ENCODE measurements around the gene PALM3.

The PALM3 gene

DNA sequence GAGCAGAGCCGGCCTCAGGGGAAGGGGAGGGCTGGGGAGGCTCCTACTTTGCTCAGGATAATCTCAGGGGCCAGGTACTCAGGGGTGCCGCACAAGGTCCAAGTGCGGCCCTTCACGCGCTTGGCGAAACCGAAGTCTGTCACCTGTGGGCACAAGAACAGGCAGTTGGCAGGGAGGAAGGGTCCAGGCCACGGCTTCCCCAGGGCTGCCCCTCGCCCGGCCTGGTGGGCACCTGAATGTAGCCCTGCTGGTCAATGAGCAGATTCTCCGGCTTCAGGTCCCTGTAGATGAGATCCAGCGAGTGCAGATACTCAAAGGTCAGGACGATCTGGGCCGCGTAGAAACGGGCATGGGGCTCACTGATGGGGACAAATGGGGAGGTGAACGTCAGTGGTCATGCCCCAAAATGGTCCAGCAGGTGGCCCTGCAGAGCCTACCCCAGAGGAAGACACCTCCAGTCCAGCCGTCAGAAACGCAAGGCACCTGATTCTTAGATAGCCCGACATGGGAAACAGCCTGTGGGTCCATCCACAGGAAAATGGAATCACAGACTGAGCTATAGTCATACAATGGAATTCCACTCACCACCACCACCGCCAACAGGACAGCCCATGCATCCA, 35.8 kb upstream of the PALM3 start:
- TF ChIP-seq, protein P1, sequence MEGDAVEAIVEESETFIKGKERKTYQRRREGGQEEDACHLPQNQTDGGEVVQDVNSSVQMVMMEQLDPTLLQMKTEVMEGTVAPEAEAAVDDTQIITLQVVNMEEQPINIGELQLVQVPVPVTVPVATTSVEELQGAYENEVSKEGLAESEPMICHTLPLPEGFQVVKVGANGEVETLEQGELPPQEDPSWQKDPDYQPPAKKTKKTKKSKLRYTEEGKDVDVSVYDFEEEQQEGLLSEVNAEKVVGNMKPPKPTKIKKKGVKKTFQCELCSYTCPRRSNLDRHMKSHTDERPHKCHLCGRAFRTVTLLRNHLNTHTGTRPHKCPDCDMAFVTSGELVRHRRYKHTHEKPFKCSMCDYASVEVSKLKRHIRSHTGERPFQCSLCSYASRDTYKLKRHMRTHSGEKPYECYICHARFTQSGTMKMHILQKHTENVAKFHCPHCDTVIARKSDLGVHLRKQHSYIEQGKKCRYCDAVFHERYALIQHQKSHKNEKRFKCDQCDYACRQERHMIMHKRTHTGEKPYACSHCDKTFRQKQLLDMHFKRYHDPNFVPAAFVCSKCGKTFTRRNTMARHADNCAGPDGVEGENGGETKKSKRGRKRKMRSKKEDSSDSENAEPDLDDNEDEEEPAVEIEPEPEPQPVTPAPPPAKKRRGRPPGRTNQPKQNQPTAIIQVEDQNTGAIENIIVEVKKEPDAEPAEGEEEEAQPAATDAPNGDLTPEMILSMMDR (IDR thresholded peaks at IDR 0.05; ENCODE audit: low read depth, low read length): peak; percentile 70
- DNase-seq: peak; percentile 52
- Histone ChIP-seq H3K9me3 (ENCODE audit: severe bottlenecking) (peaks cover 9% of the 10 kb centered on the region), H3K27ac (no peak overlapping the region), H3K36me3 (peaks cover 52% of the 10 kb centered on the region), H3K4me3 (ENCODE audit: low read depth, low read length) (no peak overlapping the region), H3K27me3 (ENCODE audit: insufficient read depth, low read depth, severe bottlenecking) (no peaks in the 10 kb centered on the region)

DNA sequence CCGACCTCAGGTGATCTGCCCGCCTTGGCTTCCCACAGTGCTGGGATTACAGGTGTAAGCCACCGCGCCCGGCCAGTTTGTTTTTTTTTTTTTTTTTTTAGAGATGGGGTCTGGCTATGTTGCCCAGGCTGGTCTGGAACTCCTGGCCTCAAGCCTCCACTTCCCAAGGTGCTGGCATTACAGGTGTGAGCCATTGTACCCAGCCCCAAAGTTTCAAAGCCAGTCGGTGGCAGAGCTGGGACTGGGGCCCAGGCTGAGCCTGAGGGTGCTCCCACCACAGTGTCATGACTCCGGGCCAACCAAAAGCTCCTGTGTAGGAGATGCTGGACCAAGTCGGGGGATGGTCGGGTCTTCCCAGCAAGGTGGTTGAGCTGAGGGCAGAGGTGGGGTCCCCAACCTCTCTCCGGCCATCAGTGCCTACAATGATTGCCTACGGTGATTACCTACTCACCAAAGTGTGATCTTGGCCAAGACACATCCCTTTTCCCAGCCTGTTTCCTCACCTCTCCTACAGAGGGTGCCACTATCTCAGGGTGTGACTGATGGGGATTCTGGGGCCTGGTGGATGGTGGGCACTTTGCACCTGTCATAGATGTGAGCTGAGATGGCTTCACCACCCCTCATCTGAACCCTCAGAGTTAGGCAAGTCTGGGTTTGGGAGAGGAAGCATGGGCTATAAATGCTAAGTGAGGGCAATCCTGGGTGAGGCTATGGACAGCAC, 34.6 kb upstream of the PALM3 start:
- peaks cover 9% of the 10 kb centered on the region for H3K9me3 ChIP-seq (ENCODE audit: severe bottlenecking)
- no peaks in the 10 kb centered on the region for H3K27me3 ChIP-seq (ENCODE audit: insufficient read depth, low read depth, severe bottlenecking)
- TF ChIP-seq, protein P1 (IDR thresholded peaks at IDR 0.05; ENCODE audit: low read depth, low read length): peak; percentile 30
- H3K27ac ChIP-seq: no peak overlapping the region
- no peak overlapping the region for H3K4me3 ChIP-seq (ENCODE audit: low read depth, low read length)
- H3K36me3 ChIP-seq: peaks cover 40% of the 10 kb centered on the region
- no peak for DNase-seq

DNA sequence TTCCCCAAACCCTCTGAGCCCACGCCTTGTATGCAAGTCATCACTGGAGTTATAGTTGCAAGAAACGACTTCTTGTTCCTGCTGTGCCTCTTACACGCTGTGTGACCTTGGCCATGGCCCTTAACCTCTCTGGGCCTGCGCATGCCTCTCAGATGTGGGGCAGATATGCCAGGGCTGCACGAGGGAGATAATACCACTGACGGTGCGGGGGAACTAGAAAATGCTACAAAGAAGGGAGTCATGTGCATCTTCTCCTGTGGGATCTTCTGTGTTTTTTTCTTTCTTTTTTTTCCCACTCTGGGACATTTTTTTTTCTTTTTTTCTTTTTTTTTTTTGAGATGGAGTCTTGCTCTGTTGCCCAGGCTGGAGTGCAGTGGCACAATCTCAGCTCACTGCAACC, 33.0 kb upstream of the PALM3 start:
- Histone ChIP-seq H3K36me3 (peaks cover 25% of the 10 kb centered on the region), H3K27me3 (ENCODE audit: insufficient read depth, low read depth, severe bottlenecking) (no peaks in the 10 kb centered on the region), H3K4me3 (ENCODE audit: low read depth, low read length) (no peak overlapping the region), H3K9me3 (ENCODE audit: severe bottlenecking) (peaks cover 9% of the 10 kb centered on the region), H3K27ac (no peak overlapping the region)
- no peak for DNase-seq
- TF ChIP-seq, protein P1 (IDR thresholded peaks at IDR 0.05; ENCODE audit: low read depth, low read length): no peak

DNA sequence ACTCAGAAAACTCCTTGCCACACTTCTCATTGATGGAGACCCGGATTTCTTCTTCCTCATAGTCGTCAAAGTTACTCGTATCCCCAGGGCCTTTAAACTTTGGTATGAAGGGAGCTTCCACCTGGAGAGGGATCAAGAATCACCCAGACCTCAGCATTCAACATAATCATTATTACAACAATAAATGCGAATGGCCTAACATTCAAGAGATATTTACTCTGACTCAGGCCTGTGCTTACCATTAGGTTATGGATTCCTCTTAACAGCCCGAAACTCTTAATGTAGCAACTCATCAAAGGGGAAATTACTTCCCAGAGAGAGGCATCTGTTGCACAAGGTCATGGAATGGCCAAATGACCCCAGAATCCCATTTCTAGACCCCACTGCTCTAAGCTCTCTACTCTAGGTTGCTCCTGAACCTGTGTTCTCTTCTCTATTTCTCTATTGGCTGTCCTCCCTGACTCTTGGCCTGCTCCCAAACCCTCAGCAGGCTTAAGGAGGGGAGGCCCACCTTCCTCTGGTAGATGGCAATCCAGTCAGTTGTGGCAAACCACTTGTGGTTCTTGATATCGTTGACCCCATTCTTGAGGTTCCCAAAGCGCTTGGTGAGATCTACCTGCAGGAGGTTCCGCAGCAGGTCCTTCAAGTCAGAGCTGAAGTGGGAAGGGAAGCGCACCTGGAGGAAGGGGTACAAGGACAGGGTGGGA, 31.4 kb upstream of the PALM3 start:
- TF ChIP-seq, protein P1 (IDR thresholded peaks at IDR 0.05; ENCODE audit: low read depth, low read length): no peak
- no peak overlapping the region for H3K4me3 ChIP-seq (ENCODE audit: low read depth, low read length)
- no peak overlapping the region for H3K27ac ChIP-seq
- no peak for DNase-seq
- no peaks in the 10 kb centered on the region for H3K27me3 ChIP-seq (ENCODE audit: insufficient read depth, low read depth, severe bottlenecking)
- H3K9me3 ChIP-seq (ENCODE audit: severe bottlenecking): peaks cover 9% of the 10 kb centered on the region
- H3K36me3 ChIP-seq: peaks cover 31% of the 10 kb centered on the region

DNA sequence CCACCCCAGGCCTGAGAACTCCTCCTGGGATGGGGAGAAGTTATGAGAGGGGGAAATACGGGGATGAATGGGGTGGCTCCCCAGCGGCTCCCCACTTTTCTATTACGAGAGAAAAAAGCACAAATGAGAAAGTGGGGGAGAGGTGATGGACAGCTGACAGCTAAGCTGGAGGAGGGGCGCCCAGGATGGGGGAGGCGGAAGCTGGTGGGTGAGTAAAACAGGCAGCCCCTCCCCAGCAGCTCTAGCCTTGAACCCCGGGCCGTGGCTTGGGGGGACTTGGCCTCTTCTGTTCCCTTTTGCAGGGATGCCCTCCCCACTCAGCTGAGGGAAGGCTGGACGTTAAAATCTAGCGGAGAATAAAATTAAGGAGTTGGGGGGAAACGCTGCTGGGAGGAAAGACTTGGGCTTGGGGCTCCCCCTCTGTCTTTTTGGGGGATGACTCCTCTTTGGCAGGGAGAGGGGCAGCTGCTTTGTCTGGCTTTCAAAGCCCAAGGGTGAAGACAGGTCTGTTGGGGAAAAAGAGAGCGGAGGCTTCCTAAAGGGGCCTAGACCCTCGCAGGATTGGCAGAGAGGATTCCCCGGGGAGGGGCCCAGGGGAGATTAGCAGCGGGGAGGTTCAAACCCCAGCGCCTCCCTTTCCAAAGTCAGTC, 30.1 kb upstream of the PALM3 start:
- TF ChIP-seq, protein P1 (IDR thresholded peaks at IDR 0.05; ENCODE audit: low read depth, low read length): no peak
- H3K27ac ChIP-seq: peak overlapping the region; percentile 84
- DNase-seq: peak; percentile 53
- peak overlapping the region; percentile 74 for H3K4me3 ChIP-seq (ENCODE audit: low read depth, low read length)
- H3K9me3 ChIP-seq (ENCODE audit: severe bottlenecking): peaks cover 9% of the 10 kb centered on the region
- peaks cover 32% of the 10 kb centered on the region for H3K36me3 ChIP-seq
- H3K27me3 ChIP-seq (ENCODE audit: insufficient read depth, low read depth, severe bottlenecking): no peaks in the 10 kb centered on the region

Measured in WERI-Rb-1 (cell line).